ENCODE measurements around the gene ACRV1. TPM values are rescaled to one million over a fixed set of nuclear protein-coding genes. Genes with fewer than 3 reads are reported as not detected.

Gene ACRV1
- polyA plus RNA-seq, 1 of the 3 experiments (the other 2 are of a cell fraction) = not detected

- no peaks in the 10 kb centered on the region for H4K20me1 ChIP-seq (ENCODE audit: insufficient read depth)
- H3K36me3 ChIP-seq (replicated peaks in 1 of 2; ENCODE audit: control insufficient read depth in 1 of 2, insufficient read depth in 2 of 2, low read length in 1 of 2) = peaks cover 25 to 57% of the 10 kb centered on the region in 2 experiments
- no peak overlapping the region for H2AFZ ChIP-seq (ENCODE audit: low read depth)
- DNase-seq = no peak
- no peak overlapping the region for H3K4me2 ChIP-seq
- peaks cover 30% of the 10 kb centered on the region; the same call in 1 of the 2 replicates for H3K79me2 ChIP-seq (ENCODE audit: insufficient read depth)
- H3K4me1 ChIP-seq (ENCODE audit: control insufficient read depth in 1 of 2, insufficient read depth in 2 of 2, low read depth in 1 of 2, low read length in 1 of 2) = no peaks in the 10 kb centered on the region
- ChIA-PET POLR2A (no interaction called here), CTCF (interaction anchor here (0.7 kb wide), 1 partner anchor 1401 kb away, joined by 3 read pairs; no protein-coding TSS in a partner anchor)
- TF ChIP-seq RFX5 (IDR thresholded peaks at IDR 0.05; ENCODE audit: low read length) (no peak), MAX (IDR thresholded peaks at IDR 0.05; ENCODE audit: low read depth) (no peak), NRF1 (IDR thresholded peaks at IDR 0.05; ENCODE audit: low read depth, low read length) (no peak), JUND (IDR thresholded peaks at IDR 0.05) (no peak), TCF12 (IDR thresholded peaks at IDR 0.05) (no peak), TAF1 (IDR thresholded peaks at IDR 0.05; ENCODE audit: borderline replicate concordance, low read depth, low read length) (no peak), CHD2 (IDR thresholded peaks at IDR 0.05; ENCODE audit: low read length, partially characterized antibody) (no peak), FOXM1 (IDR thresholded peaks at IDR 0.05; ENCODE audit: low read depth) (no peak), MXI1 (IDR thresholded peaks at IDR 0.05; ENCODE audit: low read depth, low read length) (no peak), EP300 (IDR thresholded peaks at IDR 0.05; ENCODE audit: borderline replicate concordance in 1 of 2, low read depth in 1 of 2, low read length in 1 of 2) (no peak), GABPA (IDR thresholded peaks at IDR 0.05; ENCODE audit: low read depth) (no peak), RAD21 (IDR thresholded peaks at IDR 0.05; ENCODE audit: low read length) (no peak), RCOR1 (IDR thresholded peaks at IDR 0.05; ENCODE audit: low read length) (no peak), REST (IDR thresholded peaks at IDR 0.05; ENCODE audit: low read depth, low read length) (no peak), SMC3 (IDR thresholded peaks at IDR 0.05; ENCODE audit: low read depth, low read length) (no peak), GATA2 (CRISPR knock-in tag; IDR thresholded peaks at IDR 0.05) (no peak), RXRA (IDR thresholded peaks at IDR 0.05; ENCODE audit: borderline replicate concordance, low read depth) (no peak)
- H3K4me3 ChIP-seq (ENCODE audit: low read depth in 2 of 2, low read length in 1 of 2) = no peak overlapping the region
- no peaks in the 10 kb centered on the region for H3K9me3 ChIP-seq
- H3K9me2 ChIP-seq = no peaks in the 10 kb centered on the region
- H3K9ac ChIP-seq = no peak overlapping the region
- H3K27me3 ChIP-seq (ENCODE audit: insufficient read depth) = no peaks in the 10 kb centered on the region
- 90% methylated on average over 6 of the region's 6 CpGs for WGBS (ENCODE audit: low lambda C conversion rate)
- no peaks in the 10 kb centered on the region for H3F3A ChIP-seq (replicated peaks; ENCODE audit: insufficient read depth)
- no peak overlapping the region for H3K27ac ChIP-seq (ENCODE audit: low read depth in 2 of 2, low read length in 1 of 2)
Observed at GRCh38 chr11:125649465-125650166, 31.0 kb downstream of the ACRV1 start.

Measured in SK-N-SH (cell line).